ENCODE data around the gene TMOD1. TPM values are rescaled to one million over a fixed set of nuclear protein-coding genes. Genes with fewer than 3 reads are reported as not detected.

Gene TMOD1
- total and polyA plus RNA-seq, 2 experiments from 2014 or later, result 0.34 to 1.3 TPM

DNA sequence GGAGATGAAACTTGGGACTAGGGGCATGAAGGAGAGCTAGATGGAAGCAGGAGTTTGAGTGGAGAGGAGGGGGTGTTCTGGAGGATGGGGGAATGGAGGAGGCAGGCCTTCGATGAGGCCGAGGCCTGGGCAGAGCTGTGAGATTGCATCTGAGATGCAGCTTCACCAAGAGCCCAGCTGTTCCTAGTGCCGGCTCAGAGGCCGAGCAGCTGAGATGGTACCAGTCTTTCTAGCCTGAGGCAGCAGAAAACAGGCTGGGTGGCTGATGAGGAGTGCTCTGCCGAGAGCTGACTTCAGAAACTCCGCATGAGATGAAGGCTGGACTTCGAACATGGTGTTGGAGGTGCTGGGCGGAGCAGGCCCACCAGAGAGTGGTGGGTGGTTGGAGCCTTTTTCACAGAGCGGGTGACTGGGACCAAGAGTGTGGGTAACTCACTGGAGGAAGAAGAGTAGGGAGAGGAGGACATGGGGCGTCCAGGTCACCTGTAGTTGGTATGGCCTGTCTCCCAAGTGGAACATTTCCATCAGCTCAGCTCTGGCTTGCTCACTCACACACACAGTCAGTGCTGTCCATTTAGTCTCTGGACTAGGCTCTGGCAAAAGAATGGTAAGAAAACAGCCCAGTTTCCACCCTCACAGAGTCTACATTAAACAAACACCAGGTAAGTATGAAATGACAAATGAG, 54.7 kb downstream of the TMOD1 start:
- in situ Hi-C loops (cut with MboI), result no loop called here
- 63 to 65% methylated on average over 10 of the region's 10 CpGs for WGBS, 2 experiments (ENCODE audit: low coverage in 1 of 2, low lambda C conversion rate in 2 of 2, missing lambda C conversion rate in 2 of 2)
- Histone ChIP-seq H3K4me2 (ENCODE audit: unreplicated experiment) (no peak overlapping the region), H3K27me3 (replicated peaks; ENCODE audit: insufficient read depth) (peaks cover 17% of the 10 kb centered on the region; the same call in 1 of the 2 replicates), H3K4me3 (no peak overlapping the region), H3K27ac (no peak overlapping the region), H3K79me2 (ENCODE audit: insufficient read depth) (no peaks in the 10 kb centered on the region), H3K36me3 (ENCODE audit: low read depth) (no peaks in the 10 kb centered on the region), H3K4me1 (ENCODE audit: insufficient read depth) (no peaks in the 10 kb centered on the region), H3K9me2 (ENCODE audit: insufficient read depth) (no peaks in the 10 kb centered on the region), H3K9ac (no peak overlapping the region), H4K20me1 (ENCODE audit: insufficient read depth) (no peaks in the 10 kb centered on the region), H3F3A (ENCODE audit: insufficient read depth) (no peaks in the 10 kb centered on the region), H3K9me3 (ENCODE audit: low read depth) (no peaks in the 10 kb centered on the region), H2AFZ (no peak overlapping the region)
- TF ChIP-seq EZH2 (IDR thresholded peaks at IDR 0.05; ENCODE audit: insufficient read depth, poor library complexity, severe bottlenecking), result no peak
- DNase-seq, result no peak

DNA sequence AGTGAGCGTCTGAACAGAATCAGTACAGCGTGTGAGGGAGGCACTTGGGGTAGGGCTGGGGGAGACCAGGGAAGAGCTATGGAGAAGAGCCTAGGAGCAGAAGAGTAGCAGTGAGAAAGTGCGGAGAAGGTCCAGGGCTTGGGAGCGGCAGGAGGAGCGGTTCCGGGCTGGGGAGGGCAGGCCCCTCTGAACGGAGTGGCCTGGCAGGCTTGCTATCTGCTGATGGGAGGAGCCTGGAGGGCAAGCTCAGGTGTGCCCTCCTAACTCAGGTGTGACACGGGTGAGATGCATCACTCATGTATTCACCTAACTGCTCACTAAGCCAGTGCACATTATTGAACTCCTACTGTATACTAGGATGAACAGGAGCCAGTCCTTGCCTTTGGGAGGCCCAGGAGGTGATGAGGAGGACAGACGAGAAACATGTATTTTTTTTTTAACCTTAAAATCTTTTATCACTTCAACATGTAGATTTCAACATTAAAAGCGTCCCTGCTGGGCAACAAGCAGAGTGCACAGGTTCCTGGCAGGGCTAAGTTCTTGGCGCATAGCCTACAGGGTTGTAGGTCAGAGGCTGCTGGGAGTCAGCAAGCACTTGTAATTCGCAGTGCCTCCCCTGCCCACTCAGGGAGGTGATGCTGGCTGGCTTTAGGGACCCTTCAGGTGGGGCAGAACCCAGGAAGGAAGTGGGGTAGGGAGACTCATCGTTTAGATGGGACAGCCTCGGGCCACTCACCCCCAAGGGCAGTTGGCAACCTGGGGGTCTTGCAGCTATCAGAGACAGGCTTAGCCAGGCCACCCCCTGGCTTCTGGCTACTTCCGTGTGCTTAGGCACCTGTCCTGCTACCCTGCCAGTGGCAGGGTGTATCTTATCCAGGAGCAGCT, 55.5 kb downstream of the TMOD1 start:
- no peaks in the 10 kb centered on the region for H3K4me1 ChIP-seq (ENCODE audit: insufficient read depth)
- H3K36me3 ChIP-seq (ENCODE audit: low read depth), result no peaks in the 10 kb centered on the region
- H3K27ac ChIP-seq, result no peak overlapping the region

DNA sequence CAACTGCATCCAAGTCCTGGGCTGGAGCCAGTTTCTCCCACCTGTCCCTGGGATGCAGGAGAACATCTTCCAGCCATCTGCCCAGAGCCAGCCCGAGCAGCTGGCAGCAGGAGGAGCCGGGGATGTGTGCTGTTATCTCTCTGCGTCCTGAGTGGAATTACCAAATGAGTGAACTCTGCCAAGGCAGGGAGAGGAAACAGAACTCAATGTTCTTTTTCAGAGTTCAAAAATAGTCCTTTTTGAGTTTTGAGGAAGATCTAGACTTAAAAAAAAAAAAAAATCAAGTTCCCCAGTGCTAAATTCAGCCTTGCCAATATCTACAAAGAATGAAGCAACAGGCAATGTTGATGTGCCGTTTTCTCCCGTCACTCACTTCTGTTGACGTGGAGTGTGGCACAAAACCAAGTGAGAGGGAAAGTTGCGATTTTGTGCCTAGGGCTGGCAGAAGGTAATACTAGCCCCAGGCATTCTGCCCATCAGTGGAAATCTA, 56.2 kb downstream of the TMOD1 start:
- H4K20me1 ChIP-seq (ENCODE audit: insufficient read depth), result no peaks in the 10 kb centered on the region
- no peak overlapping the region for H3K27ac ChIP-seq
- no peak overlapping the region for H3K9ac ChIP-seq
- H3K4me2 ChIP-seq (ENCODE audit: unreplicated experiment), result no peak overlapping the region
- H3K9me2 ChIP-seq (ENCODE audit: insufficient read depth), result no peaks in the 10 kb centered on the region
- no peak overlapping the region for H3K4me3 ChIP-seq
- no peaks in the 10 kb centered on the region for H3F3A ChIP-seq (ENCODE audit: insufficient read depth)
- H3K79me2 ChIP-seq (ENCODE audit: insufficient read depth), result no peaks in the 10 kb centered on the region
- TF ChIP-seq EZH2phosphoT487 (IDR thresholded peaks at IDR 0.05; ENCODE audit: insufficient read depth, low read depth), result no peak
- no peaks in the 10 kb centered on the region for H3K9me3 ChIP-seq (ENCODE audit: low read depth)
- in situ Hi-C loops (cut with MboI), result no loop called here
- H3K4me1 ChIP-seq (ENCODE audit: insufficient read depth), result no peaks in the 10 kb centered on the region
- H3K36me3 ChIP-seq (ENCODE audit: low read depth), result no peaks in the 10 kb centered on the region
- DNase-seq, result no peak
- no peak overlapping the region for H2AFZ ChIP-seq
- H3K27me3 ChIP-seq (replicated peaks; ENCODE audit: insufficient read depth), result peaks cover 17% of the 10 kb centered on the region; the same call in 1 of the 2 replicates
- 1% methylated on average over 7 of the region's 7 CpGs for WGBS, 2 experiments (ENCODE audit: low coverage in 1 of 2, low lambda C conversion rate in 2 of 2, missing lambda C conversion rate in 2 of 2)

More for the DNA sequence above, 55.5 kb downstream of the TMOD1 start:
- Histone ChIP-seq H3K9ac (no peak overlapping the region), H4K20me1 (ENCODE audit: insufficient read depth) (no peaks in the 10 kb centered on the region), H2AFZ (no peak overlapping the region), H3K9me3 (ENCODE audit: low read depth) (no peaks in the 10 kb centered on the region), H3F3A (ENCODE audit: insufficient read depth) (no peaks in the 10 kb centered on the region), H3K79me2 (ENCODE audit: insufficient read depth) (no peaks in the 10 kb centered on the region), H3K4me3 (no peak overlapping the region), H3K9me2 (ENCODE audit: insufficient read depth) (no peaks in the 10 kb centered on the region), H3K4me2 (ENCODE audit: unreplicated experiment) (no peak overlapping the region), H3K27me3 (replicated peaks; ENCODE audit: insufficient read depth) (peaks cover 17% of the 10 kb centered on the region; the same call in 1 of the 2 replicates)
- DNase-seq, result no peak
- TF ChIP-seq EZH2 (IDR thresholded peaks at IDR 0.05; ENCODE audit: insufficient read depth, poor library complexity, severe bottlenecking) (no peak), EZH2phosphoT487 (IDR thresholded peaks at IDR 0.05; ENCODE audit: insufficient read depth, low read depth) (no peak)
- WGBS, 2 experiments (ENCODE audit: low coverage in 1 of 2, low lambda C conversion rate in 2 of 2, missing lambda C conversion rate in 2 of 2), result 45 to 49% methylated on average over 15 of the region's 15 CpGs
- in situ Hi-C loops (cut with MboI), result no loop called here

DNA sequence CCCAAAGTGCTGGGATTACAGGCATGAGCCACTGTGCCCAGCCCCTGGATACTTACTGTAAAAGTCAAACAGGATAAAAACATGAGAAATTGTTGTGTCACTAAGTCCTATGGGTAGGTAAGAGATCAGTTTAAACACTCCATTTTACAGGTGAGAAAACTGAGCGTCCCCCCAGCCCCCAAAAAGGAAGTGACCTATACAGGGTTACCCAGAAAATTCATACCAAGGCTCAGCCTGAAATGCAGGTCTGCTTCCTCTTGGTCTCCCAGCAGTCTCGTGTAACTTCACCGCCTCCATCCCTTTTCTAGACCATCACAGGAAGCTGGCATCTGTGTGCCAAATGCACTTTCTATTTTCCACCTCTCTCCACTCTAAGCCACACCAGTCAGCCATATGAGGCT, 57.2 kb downstream of the TMOD1 start:
- no peaks in the 10 kb centered on the region for H3K4me1 ChIP-seq (ENCODE audit: insufficient read depth)
- in situ Hi-C loops (cut with MboI), result no loop called here

More for the DNA sequence above, 57.2 kb downstream of the TMOD1 start:
- 24 to 32% methylated on average over 3 of the region's 3 CpGs for WGBS, 2 experiments (ENCODE audit: low coverage in 1 of 2, low lambda C conversion rate in 2 of 2, missing lambda C conversion rate in 2 of 2)
- H3K9me2 ChIP-seq (ENCODE audit: insufficient read depth), result no peaks in the 10 kb centered on the region
- TF ChIP-seq EZH2phosphoT487 (IDR thresholded peaks at IDR 0.05; ENCODE audit: insufficient read depth, low read depth) (no peak), EZH2 (IDR thresholded peaks at IDR 0.05; ENCODE audit: insufficient read depth, poor library complexity, severe bottlenecking) (no peak)
- no peaks in the 10 kb centered on the region for H3K9me3 ChIP-seq (ENCODE audit: low read depth)
- H3K4me3 ChIP-seq, result no peak overlapping the region
- no peak for DNase-seq
- H3K4me2 ChIP-seq (ENCODE audit: unreplicated experiment), result no peak overlapping the region
- H4K20me1 ChIP-seq (ENCODE audit: insufficient read depth), result no peaks in the 10 kb centered on the region
- no peak overlapping the region for H3K27ac ChIP-seq
- H3K36me3 ChIP-seq (ENCODE audit: low read depth), result no peaks in the 10 kb centered on the region
- no peak overlapping the region for H2AFZ ChIP-seq
- H3K79me2 ChIP-seq (ENCODE audit: insufficient read depth), result no peaks in the 10 kb centered on the region
- no peak overlapping the region for H3K9ac ChIP-seq
- no peaks in the 10 kb centered on the region for H3F3A ChIP-seq (ENCODE audit: insufficient read depth)
- H3K27me3 ChIP-seq (replicated peaks; ENCODE audit: insufficient read depth), result peaks cover 13% of the 10 kb centered on the region; the same call in 1 of the 2 replicates
